Activated CD8-positive, alpha-beta memory T cell treated with anti-CD3 and anti-CD28 coated beads for 24 hours (primary cell): ENCODE measurements around the gene LDLRAD4.
"Not testable (repeated sequence)": the region's sequence is repeated elsewhere in the genome, so short reads cannot be mapped to it uniquely, and the experiment has no call there.

ENCODE experiments used
- DNase-seq: peaks from one replicate; pipeline ENCODE4 v3.0.0-alpha.2; 2020

LDLRAD4 gene

DNA sequence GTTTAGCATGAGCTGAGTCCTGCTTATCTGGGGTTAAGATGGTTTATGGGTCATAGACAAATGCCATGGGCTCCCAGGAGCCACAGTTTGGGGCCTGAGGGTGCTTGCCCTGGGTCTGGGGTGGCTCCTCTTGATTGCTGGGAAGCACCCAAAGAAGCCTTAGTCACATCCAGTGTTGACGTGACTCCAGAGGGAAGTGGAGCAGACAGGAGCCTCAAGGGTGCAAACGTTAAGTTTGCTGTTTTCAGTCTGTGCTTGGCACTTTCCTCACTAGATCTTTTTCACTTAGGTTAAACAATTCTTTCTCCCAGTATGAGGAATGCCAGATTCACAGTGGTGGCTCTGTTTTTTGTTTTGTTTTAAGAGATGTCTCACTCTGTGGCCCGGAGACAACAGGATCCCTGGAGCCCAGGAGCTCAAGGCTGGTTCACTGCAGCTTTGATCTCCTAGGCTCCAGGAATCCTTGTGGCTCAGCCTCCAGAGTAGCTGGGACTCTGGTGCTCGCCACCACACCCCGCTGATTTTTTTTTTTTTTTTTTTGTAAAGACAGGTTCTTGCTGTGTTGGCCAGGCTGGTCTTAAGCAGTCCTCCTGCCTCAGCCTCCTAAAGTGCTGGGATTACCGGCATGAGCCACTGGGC lies 256.5 kb downstream of the LDLRAD4 start:
- no peak for DNase-seq

DNA sequence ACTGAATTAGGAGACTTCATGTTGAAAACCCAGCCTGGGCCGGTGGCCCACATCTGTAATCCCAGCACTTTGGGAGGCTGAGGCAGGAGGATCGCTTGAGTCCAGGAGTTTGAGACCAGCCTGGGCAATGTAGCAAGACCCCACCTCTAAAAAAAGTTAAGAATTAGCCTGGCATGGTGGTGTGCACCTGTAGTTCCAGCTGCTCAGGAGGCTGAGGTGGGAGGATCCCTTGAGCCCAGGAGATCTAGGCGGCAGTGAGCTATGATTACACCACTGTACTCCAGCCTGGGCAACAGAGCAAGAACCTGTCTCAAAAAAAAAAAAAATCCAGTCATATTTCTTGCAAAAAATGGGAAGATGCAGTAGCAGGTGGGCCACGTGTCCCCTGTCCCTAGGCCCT lies 257.8 kb downstream of the LDLRAD4 start:
- not testable (repeated sequence) for DNase-seq

DNA sequence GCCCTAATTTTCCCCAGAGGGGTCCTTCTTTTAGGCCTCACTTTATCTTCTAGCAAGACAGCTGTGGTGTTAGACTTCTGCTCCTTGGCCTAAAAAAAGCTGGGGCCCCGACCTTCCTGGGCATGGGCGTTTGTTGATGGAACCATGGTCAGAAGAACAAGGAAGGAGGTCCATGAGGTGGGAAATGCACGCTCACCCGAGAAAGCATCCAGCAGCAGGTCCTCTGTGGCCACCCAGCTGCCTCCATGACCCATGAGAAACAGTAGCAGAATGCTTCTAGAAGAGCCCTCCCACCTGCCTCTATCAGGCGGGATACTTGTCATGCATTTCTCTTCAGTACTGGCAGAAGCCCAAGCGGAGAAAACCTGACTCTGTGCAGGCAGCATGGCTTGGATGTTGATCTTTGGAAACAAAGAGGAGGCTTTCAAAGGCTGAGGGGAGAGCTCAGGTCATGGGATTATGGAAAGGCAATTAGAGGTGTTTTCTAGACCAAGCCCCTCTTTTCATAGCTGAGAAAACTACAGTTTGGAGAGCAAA lies 258.7 kb downstream of the LDLRAD4 start:
- DNase-seq, result no peak

DNA sequence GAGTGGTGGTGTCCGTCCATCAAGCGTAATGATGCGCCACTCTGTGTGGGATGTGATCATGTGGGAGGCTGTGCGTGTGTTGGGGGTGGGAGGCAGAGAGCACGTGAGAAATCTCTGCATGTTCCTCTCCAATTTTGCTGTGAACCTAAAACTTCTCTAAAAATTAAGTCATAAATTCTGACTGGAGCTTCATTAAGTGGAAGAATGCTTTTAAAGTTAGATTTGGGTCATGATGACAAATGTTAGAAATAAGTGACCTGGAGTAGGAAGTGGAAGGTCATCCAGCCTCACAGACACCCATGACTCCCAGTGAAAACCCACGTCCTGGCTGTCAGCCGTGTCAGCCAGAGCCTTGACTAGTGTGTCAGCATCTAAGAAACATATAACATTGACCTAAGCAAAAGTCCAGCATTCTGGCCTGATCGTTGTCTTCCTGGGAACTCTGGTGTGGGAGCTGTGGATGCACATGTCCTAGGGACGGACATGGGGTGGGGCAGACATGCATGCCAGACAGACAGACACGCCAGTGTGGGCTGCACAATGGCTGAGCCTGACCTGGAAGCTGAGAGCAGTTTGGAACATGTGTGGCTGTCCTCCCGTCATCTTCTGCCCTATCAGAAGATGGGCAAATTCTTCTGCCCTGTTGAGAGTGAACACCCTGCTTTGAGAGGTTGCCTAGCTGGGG lies 262.2 kb downstream of the LDLRAD4 start:
- DNase-seq, result no peak

DNA sequence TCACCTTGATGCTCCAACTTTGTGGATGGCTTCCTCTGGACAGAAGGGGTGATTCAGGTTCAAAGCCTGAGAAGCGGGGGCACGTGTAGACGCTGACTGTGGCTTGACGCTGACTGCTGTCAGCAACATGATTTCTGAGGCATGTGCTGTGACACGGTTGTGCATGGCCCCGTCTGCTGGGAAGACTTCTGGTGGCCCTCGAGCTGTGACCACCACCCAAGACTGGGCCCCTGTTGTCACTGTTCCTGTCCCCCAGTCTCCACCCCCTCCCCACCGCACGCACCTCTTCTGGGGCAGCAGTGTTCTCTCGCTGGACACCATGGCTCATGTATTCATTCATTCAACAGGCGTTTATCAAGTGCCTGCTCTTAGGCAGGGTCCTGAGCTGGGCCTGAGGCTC lies 262.8 kb downstream of the LDLRAD4 start:
- DNase-seq, result no peak

DNA sequence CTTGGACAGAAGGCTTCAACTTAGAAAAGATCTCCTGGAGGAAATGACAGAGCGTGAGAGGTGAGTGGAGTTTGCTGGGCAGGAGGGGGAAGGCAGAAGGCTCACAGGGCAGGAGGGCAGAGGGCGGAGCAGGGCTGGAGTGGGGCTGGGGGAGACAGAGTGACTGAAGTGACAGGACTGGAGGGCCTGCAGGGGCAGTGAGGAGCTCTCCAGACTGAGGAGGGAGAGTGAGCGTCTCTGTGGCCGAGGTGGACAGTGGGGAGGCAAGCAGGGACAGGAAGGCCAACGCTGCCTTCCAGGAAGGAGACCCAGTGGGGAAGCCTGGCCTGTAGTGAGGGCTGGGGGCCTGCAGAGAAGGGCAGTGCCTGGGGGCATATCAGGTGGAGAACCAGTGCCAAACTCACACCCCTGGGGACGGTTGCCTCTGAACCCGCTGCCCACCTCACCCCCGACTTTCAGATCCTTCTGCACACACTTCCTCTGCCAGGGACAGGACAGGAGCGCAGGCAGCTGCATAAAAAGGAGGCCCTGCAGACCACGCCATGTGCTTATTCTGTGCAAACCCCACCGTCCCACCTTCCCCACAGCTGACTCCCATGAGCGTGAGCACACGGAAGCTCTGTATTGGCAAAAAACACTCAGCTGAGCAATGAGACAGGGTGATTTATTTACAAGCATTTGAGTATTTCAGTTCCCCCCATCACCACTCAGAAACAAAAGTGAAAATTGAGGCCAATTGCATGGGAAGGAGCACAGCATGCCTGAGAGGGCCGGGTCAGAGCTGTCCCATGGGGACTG lies 263.5 kb downstream of the LDLRAD4 start:
- no peak for DNase-seq

DNA sequence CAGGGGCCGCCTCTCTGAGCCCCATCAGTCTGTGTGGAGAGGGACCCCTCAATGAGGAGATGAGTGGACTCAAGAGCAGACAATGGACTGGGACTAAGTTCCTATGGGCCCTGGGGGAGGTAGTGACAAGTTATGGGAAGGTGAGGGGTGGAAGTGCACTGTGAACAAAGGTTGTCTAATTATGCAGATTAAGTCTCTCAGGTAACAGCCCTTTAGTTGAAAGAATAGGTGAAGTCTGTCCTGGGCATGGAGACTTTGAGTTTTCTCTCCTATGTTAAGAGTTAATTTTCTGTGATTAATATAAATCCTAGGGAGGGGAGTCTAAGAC lies 264.0 kb downstream of the LDLRAD4 start:
- DNase-seq, result no peak

DNA sequence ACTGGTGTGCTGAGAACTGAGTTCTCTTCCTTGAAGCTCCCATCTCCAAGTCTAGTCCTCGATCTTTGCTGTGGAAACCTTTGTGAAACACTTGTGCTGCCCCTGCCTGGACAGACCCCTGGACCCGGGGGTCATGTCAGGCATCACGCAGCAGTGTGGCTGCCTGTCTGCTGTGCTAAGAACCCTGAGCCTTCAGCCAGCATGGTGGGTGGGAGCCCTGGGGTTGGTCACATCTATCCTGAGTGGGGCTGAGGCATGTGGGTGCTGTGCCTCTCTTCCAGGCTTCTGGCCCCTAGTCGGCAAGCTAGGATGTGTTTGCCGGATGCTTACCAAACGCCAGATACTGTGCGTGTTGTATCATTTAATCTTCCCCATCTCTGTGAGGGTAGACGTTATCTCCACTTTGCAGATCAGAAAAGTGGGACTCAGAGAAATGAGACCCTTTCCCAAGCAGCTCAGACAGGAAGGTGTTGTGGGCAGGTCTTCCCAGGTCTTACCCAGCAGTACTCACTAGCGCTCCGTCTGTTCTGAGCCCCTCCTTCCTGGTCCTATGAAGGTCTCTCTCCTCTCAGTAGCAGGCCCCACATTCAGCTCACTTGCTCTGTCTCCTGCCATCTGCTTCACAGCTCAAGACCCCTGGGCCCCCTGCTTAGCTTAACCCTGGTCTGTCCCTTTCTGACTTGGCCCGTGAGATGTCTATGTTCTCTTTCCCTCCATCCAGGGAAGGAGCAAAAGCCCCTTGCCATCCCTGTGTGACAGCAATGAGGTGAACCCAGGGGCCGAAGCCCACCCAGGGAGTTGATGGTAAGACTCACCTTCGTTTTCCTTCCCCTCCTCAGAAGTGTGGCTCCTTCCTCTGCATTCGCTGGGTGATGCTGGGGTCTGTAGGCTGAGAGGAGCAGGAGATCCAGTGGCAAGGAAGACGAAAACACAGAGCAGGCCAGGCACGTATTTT lies 265.0 kb downstream of the LDLRAD4 start:
- no peak for DNase-seq

DNA sequence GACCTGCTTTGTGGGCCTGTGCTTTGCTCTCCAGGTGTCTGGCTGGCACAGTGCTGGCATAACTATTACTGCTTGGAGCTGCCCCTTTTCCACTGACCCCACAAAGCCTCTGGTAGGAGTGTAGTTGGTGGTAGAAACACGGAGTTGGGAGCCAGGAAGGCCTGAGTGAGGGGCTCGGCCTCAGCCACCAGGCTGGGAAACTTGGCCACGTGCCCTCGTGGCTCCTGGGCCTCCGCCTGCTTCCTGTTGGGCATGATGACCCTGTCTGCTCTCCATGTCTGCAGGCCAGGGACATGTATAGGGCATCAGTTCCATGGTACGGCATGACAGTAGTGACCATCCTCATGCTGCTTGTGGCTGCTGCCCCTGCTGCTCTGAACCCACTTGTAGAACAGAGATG lies 266.6 kb downstream of the LDLRAD4 start:
- no peak for DNase-seq

DNA sequence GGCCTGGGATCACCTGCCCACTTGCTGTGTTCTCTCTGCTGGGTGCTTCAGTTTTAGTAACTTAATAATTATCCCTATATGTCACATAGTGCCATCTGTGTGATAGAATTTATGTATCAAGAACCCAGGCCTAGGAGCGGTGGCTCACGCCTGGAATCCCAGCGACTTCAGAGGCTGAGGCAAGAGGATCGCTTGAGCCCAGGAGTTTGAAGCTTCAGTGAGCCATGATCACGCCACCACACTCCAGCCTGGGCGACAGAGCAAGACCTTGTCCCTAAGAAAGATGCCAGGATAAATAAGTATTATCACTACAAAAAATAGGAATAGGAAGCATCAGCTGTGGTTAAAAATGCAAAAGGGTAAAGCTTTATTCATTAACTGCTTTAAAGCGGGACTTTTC lies 267.0 kb downstream of the LDLRAD4 start:
- no peak for DNase-seq

DNA sequence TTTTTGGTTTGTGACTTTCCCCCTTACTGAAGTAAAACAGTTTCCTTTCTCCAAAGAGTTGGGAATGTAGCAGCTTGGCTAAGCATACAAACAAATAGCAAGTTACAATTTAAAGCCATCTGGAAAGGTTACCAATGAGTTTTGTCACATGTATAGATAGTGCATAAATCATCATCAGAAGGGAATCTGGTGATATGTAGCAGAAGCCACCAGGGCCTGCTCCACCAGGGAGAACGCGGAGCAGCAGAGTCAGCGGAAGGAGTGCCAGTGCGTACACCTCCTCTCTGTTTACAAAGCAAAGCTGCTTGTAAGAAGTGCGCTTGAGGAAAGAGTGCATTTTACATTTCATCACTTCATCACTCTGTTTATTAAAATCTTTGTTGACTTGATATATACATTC lies 267.7 kb downstream of the LDLRAD4 start:
- no peak for DNase-seq

DNA sequence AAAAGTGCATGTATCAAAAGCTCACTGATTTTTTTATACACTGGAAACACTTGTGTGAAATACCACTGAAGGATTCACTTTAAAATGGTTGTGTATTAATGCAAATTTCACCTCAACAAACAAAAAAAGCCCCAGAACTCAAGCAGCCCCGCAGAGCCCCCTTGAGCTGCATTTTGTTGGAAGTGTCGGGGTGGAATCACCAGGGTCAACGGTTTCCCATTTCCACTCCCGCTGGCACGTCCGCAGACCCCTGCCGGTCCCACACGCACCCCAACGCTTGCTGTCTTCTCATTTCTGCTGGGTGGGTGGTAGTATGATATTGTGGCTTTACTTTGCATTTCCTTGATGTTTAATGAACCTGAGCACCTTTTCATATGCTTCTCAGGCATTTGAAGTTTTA lies 268.1 kb downstream of the LDLRAD4 start:
- DNase-seq, result no peak

DNA sequence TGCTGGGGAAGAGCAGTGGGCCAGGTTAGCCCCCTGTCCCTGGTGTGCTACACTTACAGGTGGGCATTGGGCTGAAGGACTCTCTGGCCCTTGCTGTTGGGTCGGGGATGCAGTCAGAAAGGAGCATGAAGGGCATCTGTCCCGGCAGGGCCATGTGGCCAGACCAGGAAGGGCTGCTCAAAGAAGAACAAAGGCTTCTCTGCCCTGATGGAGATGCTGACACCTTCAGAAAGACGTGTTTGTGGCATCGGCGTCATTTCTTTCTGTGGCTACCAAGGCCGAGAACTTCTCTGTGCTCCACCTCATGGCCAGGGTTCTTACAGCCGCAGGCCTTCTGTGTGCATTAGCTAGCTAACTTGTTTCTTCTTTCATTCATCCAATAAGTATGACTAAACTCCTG lies 268.7 kb downstream of the LDLRAD4 start:
- DNase-seq, result no peak

DNA sequence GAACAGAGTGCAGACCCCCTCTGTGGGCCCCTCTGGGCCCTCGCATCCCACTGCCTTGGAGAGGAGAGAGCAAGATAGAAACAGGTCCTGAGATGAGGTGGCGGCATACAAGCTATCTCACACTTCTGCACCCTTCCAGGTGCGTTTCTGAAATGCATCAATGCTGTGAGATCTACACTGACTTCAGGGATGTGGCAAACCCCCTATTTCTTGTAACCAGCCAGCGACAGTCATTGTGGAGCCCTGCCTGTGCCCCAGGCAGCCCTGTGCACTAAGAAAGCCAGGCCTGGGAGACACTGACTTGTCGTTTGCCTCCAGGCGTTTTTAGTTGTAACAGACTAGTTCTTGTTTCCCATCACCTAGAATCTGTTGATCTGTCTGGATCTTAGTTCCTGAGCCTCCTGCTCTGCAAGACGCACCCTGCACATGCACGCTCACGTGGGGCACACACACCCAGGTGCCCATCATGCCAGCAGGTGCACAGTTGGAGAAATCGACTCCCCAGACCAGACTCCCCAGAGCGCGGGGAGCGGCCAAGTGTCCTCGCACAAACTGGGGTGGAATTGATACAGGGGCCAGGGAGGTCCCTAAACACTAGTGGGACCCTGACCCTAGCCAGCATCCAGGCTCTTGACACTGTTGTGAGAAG lies 269.8 kb downstream of the LDLRAD4 start:
- DNase-seq, result no peak

DNA sequence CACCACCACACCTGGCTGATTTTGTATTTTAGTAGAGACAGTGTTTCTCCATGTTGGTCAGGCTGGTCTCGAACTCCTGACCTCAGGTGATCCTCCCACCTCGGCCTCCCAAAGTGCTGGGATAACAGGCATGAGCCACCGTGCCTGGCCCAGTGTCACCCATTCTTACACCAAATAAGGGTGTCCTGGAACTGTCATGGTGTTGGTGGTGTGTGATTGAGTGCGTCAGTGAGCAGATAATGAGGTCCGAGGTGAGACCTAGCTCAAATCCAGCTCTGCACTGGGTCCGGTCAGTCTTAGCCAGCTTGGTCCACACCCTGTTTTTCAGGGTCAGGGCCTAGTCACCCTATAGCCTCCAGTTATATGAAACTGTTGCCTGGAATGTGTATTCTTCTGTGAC lies 270.7 kb downstream of the LDLRAD4 start:
- DNase-seq, result not testable (repeated sequence)

DNA sequence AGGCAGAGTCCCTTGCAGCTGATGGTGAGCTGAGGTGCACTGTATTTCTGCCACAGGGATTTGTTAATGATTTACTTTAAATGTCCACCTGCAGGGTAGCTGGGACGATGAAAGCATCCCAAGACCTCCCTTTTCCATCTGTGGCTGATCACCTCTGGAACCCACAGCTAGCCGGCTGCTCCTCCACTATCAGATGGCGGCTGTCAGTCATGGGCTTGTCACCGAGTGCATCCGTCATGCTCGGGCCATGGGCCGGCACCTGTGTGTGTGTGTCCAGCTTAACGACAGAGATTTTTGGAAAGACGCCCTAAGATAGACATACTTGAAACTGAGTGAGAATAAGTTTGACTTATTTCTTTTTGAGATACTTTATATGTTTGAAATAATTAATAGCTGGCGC lies 272.6 kb downstream of the LDLRAD4 start:
- no peak for DNase-seq

DNA sequence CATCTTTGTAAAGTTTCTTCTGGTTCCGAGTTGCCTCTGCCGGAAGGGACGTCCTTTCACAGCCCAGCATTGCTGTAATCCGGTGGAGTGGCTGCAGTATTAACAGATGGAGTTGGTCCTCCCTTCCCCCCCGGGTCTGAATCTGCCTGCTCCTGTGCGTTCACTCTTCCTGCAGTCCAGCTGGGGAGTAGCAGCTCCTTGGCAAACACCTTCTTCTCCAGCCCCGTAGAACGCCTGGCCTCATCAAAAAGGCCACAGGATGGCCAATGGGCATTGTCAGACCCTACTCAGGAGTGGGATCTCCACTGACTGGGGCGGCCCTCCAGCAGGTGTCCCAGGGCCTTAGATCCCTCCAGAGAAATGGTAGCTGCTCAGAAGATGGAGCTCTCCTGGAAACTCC lies 273.8 kb downstream of the LDLRAD4 start:
- no peak for DNase-seq

DNA sequence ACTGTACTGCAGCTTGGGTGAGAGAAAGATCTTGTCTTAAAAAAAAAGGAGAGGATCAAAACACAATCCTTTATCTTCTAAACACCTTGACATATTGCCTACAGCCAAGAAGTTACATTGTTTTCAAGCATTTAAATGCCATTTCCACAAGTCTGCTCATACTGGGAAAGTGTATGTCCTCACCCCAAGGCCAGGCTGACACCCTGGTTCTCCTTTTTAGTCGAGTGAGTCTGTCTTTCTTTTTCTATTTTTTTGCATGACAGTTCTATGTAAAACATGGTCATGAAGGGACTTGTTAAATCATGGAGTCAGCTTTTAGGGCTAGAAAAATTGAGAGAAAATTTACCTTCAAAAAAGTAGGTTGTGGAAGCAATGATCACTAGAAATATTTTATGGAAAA lies 274.5 kb downstream of the LDLRAD4 start:
- DNase-seq, result no peak

DNA sequence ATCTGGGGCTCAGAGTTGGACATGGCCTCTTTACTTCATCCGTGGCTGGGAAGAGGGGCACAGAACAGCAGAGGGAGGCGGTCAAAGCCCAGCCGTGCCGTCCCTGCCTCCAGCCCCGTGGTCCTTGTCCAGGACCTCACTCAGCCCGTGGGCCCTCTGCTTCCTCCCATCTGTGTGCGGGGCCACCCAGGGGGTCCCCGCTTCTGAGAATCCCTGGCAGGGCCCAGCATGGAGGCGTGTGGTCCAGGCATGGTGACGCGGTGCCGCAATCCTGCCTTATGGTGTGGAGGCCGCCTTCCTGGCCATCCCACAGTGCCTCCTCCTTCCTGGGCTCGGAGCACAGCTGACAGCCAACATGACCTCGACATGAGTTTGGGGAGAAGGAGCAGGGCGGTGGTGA lies 275.2 kb downstream of the LDLRAD4 start:
- no peak for DNase-seq

DNA sequence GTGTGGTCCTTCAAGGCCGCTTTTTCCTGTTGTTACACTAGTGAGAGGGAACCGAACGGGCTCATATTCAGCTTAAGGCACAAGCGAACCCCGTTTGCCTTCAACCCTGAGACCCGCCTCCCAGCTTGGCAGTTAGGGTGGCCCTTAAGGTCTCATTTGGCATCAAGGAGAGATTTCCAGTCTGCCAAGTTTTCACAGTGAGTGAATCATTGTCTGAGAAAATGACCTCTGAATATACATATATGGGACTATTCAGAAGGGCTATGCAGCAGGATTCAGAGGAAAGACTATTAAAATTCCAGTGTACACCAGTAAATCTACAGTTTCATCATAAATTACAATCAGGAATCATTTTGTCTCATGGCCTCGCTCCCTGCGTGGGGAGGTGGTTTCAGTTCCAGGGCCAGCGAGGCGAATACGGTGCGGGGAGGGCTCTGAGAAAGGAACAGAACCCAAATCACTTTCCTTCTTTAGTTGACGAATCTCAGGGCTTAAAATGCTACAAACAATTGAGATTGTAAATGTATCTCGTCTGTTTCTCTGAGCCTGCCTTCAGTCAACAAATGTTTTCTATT lies 276.4 kb downstream of the LDLRAD4 start:
- DNase-seq, result no peak

DNA sequence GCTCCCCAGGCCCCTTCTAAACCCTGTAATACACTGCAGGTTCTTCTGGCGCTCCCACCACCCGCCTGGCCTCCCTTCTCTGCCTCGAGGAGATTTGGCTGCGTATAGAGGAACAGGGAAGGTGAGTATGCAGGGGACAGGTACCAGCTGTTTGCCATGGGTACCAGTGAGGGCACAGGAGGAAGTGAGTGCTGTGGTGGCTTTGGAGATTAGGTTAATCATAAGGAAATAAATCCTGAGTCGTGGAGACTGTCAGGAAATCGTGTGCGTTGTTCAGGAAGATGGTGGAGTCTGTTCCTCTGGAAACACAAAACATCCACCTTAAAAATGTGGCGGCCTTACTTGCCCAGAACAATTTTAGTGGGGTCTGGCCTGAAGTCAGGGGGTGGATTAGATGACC lies 277.4 kb downstream of the LDLRAD4 start:
- DNase-seq, result no peak

DNA sequence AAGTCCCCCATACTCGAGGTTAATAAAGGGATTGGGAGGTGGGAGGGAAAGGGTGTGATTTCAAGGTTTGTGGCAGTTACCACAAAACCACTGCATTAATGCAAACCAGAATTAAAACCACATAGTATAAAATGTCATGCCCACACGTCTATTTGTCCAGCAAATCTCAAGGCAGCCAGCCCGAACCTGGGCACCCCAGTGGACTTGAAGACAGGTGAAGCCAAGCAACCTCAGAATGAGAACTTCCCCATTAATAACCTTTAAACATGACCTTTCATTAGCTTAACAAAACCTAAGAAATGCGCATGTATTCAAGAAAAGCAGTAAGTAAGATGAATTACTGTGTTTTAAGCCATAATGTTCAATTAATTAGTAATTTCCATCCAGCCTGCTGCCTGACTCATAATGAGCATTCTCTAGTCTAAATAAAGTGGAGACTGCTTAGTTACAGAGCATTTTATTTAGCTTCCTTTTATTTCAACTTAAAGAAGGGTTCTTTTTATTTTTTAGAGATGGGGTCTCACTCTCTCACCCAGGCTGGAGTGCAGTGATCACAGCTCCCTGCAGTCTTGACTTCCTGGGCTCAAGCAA lies 278.2 kb downstream of the LDLRAD4 start:
- no peak for DNase-seq
